Tibial nerve (tissue), 3 donors: ENCODE data around the gene UMAD1.

Experiments
- POLR2A ChIP-seq, 2 donors: fragments of 450-650 bp; IDR thresholded peaks; one replicate each; pipeline ENCODE4 v1.6.1; 2017; ENCODE audit warnings: antibody characterized with exemption in 2 of 2, mild to moderate bottlenecking in 2 of 2, moderate library complexity in 2 of 2
- TF ChIP-seq, protein P1 (sequence below), 5 experiments: fragments of 200-600 bp in 3 of 5; fragments of 450-650 bp in 2 of 5; sonication (generic) in 3 of 5; IDR thresholded peaks; one replicate each; pipeline ENCODE4 v1.5.1; 2016 to 2019; ENCODE audit warnings: antibody characterized with exemption in 5 of 5, mild to moderate bottlenecking in 3 of 5, moderate library complexity in 2 of 5

- TF ChIP-seq, protein P1, sequence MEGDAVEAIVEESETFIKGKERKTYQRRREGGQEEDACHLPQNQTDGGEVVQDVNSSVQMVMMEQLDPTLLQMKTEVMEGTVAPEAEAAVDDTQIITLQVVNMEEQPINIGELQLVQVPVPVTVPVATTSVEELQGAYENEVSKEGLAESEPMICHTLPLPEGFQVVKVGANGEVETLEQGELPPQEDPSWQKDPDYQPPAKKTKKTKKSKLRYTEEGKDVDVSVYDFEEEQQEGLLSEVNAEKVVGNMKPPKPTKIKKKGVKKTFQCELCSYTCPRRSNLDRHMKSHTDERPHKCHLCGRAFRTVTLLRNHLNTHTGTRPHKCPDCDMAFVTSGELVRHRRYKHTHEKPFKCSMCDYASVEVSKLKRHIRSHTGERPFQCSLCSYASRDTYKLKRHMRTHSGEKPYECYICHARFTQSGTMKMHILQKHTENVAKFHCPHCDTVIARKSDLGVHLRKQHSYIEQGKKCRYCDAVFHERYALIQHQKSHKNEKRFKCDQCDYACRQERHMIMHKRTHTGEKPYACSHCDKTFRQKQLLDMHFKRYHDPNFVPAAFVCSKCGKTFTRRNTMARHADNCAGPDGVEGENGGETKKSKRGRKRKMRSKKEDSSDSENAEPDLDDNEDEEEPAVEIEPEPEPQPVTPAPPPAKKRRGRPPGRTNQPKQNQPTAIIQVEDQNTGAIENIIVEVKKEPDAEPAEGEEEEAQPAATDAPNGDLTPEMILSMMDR (IDR thresholded peaks at IDR 0.05), result no peak
- TF ChIP-seq POLR2A (IDR thresholded peaks at IDR 0.05), result no peak
Observed at GRCh38 chr7:7793921-7794320, 153.4 kb downstream of the UMAD1 start.
